ENCODE results near the gene SDC1.
A peak's percentile ranks its signal among the peaks of the same experiment; 100 is the strongest.

SDC1 gene

DNA sequence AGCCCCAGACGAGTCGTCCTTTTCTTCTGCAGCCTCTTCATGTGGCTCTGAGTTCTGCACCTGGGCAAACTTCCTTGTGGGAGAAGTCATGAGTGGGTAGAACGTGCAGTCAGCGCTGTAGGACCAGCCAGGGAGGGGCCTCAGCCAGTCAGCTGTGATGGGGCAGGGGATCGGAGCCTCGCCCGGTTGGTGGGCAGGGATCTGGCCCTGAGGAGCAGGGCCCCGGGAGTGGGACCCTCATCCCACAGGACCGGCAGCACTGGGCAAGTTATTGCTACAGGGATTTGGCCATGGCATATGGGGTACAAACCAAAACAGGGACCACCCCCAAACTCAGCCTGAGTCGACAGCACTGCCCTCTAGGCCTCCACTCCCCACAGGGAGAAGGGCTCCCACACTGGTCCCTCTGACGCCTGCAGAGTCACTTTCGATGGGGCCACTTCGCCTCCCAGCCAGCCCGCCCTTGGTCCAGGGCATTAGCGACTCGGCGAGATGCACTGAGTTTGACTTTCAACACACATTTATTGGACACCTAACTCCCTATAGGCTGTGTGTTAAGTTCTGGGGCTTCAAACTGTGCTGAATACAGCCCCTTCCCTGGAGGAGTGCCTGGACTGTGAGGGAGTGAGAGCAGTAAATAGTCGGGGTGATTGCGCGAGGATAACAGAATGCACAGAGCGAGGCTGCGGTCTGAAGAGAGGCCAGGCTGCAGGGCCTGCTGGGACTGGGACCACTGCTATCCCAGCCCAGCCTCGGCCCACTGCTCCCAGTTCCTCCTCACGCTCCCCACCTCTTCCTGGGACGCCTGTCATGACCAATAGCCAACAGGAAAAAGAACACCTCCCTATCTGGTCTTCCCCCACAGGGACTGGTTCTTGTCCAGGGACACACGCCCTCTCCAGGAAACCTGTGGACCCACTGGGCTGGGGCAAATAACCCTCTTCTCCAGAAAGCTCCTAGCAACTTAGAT, 55.9 kb downstream of the SDC1 start:
- no peak for DNase-seq

DNA sequence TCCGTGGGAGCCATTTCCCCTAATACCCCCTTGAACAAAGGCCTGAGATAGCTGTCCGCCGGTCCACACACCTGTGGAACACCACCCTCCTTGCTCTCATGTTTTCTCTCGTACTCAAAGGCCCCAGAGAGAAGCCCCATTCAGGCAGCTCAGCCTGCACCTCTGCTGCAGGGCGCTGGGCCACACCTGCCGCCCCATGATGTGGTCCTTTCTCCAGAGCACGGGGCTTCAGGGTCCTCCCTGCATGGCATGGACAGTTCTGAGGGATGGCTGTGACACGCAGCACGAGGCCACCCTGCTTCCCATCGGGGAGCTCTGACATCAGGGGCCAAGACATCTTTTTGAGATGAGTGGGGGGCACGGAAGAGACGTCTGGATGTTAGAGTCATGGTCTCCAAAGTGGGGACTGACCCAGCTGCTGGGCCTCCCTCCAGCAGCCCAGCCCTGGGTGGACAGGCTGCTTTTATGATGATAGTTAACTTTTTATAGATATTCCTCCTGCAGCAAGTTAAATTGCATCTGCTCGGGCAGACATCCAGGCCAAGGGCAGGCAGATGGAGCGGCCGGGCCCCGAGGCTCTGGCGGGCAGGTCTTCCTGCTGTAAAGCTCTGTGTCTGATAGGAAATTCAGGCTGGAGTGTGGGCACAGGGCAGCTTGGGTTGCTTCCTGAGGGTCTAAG, 56.7 kb downstream of the SDC1 start:
- DNase-seq, result no peak

DNA sequence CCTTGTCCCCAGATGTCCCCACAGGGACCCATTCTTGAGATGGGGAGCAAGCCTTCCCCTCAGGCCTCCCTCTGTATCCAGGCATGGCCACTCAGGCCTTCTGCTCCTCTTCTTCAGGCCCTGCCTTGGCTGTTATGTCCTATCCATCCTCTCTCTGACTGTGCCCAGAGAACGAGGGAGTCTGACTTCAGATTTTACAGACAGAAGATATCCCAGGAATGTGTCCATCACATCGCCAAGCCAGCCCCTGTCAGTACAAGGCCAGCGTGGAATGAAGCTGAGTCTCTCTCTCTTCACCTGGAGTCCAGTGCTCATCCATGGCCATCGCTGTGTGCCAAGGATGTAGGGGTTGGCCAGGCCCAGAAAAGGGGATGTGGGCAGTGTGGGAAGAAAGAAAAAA, 57.6 kb downstream of the SDC1 start:
- DNase-seq, result no peak

DNA sequence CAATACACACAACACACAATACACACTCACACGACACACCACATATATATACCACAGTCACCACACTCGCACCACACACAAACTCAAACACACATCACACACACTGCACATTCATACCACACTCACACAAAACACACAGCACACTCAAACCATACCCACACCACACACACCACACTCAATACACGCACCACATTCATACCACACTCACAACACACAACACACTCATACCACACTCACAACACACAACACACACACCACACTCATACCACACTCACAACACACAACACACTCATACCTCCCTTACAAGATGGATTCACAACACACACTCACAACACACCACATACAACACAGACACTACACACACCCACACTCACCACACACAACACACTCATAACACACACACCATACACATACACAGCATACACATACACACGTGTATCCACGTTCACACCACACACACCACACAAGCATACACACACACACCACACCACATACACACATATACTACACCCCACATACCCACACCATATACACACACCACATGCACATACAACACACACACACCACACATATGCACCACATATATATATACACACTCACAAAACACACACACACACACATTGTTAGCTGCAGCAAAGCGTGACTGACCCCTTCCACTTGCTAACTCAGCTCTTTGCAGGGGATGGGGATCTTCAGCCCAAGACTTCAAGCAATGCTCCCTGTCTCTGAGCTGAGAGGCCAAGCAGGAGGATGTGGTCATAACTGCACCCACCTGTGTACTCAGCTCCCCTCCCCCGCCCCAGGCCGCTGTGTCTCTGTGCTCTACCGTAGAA, 59.0 kb downstream of the SDC1 start:
- DNase-seq, result no peak

DNA sequence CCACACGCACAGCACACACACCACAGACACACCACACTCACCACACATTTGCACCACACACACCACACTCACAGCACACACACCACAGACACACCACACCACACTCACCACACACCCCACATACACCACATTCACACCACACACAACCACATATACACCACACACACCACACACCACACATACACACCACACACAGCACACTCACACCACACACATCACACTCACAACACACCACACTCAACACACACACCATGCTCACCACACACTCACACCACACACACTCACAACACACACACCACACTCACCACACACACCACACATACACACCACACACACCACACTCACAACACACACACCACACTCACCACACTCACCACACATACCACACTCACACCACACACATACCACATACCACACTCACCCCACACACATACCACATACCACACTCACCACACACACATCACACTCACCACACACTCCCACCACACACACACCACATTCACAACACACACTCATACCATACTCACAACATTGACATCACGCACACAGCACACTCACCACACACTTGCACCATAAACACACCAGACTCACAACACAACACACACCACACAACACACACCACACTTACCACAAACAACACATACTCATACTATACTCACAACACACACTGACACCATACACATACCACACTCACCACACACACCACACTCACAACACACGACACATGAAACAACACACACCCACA, 60.0 kb downstream of the SDC1 start:
- DNase-seq, result no peak

DNA sequence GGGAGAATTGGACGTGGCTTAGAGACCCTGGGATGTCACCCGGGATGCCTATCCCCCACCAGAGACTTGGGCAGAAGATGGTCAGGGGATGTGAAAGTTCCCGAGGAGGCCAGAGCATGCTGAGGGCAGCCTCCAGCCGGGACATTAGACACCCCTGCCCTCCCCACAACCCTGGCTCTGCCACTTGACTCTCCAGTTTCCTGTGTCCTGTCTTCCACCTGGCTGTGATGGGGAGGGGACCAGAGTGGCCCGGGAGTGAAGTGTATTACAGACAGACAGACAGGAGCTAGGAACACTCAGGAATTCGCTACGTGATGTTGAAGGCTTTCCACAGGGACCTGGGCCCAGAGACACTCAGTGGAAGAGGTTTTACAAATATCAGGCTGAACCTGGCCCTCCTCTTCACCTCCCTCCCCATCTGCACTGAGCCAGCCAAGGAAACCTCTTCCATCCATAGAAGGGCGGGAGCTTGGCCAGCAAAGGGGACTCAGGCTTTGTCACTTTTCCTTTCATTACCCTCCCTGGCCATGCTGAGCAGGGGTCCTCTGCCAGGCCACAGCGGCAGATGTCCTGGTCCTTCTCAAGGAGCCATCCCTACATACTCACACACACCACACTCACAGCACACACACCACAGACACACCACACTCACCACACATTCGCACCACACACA, 60.7 kb downstream of the SDC1 start:
- no peak for DNase-seq

DNA sequence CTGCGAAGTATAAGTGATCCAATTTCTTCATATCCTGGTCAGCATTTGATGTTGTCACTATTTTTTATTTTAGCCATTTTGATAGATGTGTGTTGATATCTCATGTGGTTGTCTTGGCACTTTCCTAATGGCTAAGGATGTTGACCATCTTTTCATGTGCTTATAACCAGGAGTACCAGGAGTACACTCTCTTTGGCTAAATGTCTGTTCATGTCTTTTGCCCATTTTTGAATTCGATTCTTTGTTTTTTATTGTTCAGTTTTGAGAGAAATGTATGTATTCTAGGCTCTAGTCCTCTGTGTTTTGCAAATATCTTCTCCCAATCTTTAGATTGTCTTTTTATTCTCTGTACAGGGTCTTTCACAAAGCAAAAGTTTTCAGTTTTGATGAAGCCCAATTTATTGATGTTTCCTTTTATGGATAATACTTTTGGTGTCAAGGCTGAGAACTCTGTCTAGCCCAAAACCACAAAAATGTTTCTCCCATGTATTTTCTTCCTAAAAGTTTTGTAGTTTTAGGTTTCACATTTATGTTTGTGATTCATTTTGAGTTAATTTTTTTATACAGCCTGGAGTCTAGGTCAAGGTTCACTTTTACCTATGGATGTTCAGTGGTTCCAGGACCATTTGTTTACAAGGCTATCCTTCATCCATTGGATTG, 65.4 kb downstream of the SDC1 start:
- no peak for DNase-seq

DNA sequence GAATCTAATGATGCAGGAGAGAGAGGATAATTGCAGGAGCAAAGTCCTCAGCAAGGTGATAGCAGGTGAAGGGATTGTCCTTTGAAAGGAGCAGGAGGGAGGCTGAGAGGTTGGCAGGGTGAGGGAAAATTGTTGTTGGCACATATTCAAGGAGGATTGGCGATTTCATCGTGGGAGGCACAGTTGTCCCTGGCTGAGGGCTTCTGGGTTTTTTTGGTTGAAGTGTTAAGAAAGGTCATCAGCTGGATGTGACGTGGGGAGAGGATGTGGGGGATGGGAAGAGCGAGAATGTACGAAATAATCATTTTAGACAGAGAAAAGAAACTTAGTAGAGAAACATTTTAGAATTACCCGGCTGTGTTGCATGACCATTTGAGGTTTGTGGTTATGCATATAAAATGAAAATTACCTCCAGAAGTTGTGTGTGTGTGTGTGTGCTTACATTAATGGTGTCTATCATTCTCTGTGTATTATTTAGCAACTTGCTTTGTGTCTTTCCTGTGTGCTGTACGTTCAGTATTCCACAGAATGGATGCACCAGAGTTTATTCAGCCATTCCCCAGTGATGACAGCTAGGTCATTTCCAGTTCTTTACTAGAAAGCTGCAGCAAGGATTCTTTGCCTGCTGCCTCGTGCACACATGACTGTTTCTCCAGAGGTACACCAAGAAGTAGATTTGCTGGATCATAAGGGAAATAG, 67.6 kb downstream of the SDC1 start:
- DNase-seq, result no peak

DNA sequence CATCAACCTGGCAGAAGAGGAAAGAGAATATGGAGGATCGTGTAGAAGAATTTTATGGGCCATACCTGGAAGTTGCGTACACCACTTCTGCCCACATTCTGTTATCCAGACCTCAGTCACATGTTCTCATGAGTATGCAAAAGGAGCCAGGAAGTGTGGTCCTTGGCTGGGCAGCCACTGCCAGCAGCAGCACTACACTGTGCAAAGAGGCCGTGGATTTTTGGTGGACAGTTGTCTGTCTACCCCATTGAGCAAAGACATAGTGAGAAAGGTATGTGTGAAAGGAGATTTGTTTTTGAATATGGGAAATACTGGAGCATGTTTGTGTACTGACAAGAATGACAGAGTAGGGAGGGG, 68.1 kb downstream of the SDC1 start:
- DNase-seq, result no peak

DNA sequence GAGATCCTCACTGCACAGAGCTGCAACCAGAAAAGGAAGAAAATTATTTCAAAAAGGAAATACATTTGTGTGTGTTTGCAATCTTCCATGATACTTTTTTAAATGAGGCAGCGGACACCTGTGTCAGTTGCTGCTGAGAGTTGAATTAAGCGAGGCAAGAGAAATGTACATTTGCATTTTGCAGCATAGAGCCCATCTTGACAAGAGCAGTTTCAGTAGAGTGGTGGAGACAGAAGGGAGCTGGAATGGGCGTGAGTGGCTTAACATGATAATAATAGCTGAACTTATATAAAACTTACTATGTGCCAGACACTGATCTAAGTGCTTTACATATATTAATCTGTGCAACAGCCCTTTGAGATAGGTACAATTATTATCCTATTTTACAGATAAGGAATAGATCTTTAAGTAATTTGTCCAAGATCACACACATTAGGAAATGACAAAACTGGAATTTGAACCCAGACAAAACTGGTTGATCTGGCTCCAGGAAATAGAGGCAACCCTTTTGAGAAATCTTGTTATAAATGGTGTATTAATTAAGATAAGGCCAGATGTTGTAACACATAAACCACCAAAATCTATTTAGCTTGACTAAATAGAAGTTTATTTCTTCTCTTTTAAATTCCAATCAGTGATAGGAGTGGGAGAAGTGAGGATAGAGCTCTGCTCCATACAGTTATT, 68.7 kb downstream of the SDC1 start:
- no peak for DNase-seq

DNA sequence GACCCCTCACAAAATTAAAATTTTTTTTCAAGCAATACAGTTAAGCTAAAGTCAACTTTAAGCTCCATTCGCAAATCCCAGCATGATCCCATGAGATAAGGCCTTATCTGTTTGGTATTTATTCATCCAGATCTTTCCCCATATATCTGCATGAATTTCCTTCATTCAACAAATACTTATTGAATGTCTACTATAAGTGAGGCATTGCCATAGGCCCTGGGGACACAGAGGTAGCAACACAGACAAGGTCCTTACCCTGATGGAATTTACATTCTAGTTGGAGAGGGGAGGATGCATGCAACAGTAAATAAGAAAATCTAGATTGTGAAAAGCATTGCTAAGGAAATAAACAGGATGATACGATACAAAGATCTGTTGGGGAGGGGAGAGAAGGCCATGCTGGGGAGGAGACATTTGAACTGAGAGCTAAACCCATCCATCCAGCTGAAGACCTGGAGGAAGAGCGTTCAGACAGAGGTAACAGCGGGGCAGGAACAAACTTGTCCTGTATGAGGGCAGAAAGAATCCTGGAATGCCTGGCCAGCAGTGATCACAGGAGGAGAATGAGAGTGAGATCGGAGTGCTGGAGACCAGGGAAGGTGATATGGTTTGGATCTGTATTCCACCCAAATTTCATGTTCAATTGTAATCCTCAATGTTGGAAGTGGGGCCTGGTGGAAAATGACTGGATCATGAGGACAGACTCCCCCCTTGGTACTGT, 71.6 kb downstream of the SDC1 start:
- DNase-seq, result no peak

DNA sequence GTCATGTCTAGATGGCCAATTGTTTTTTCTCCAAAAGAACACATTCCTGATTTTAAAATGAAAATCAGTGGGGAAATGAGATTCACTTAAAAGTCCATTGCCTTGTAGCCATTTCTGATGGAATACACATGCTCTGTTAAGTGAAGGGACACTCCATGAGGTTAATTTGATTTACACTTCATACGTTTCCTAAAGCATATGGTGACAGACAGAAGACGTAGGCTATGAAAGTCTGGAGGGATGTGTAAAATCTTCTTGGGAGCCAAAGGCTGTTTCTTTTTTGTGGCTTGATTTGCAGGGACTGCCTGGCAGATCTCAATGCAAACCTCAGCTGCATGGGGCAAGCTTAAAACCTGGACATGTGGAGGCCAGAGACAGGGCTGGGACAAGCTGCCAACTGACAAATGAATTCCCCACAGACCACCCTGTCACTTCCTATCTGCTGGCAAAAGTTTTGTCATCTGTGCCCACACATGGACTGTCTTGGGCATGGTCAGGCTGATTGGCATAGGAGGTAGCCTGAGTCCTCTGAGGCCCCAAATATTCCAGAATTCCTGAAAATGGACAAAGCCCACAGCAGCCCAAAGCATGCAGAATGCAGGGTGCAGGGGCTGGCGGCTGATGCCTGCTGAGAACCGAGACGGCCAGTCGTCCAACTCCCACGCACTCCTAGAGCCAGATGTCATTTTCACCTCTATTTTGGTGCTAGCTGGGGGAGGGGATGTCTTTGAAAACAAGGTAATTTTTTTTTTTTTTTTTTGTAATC, 73.9 kb downstream of the SDC1 start:
- peak; percentile 78 for DNase-seq

Data from DMS 273 treated with DMSO at 0.1 percent for 48 hours (cell line).